ACC112 (cell line): Measurements from ENCODE around the gene SLIT3.

ENCODE experiments used
- H2AFZ ChIP-seq: fragments of 200-600 bp; sonication (generic); one replicate; pipeline ENCODE4 v1.6.0; 2017; ENCODE audit warnings: antibody characterized with exemption, low read length; ENCODE audit not compliant: unreplicated experiment
- H3K27ac ChIP-seq: fragments of 200-600 bp; sonication (generic); 2 replicates; pipeline ENCODE4 v1.5.1; 2014; ENCODE audit warnings: low read depth, mild to moderate bottlenecking, antibody characterized with exemption, low read length, moderate library complexity
- H3K27me3 ChIP-seq: fragments of 200-600 bp; sonication (generic); 2 replicates; pipeline ENCODE4 v1.6.1; 2014; ENCODE audit warnings: mild to moderate bottlenecking, antibody characterized with exemption, low read length, moderate library complexity, mixed read lengths; ENCODE audit not compliant: insufficient read depth
- H3K36me3 ChIP-seq: fragments of 200-600 bp; sonication (generic); 2 replicates; pipeline ENCODE4 v1.6.1; 2016; ENCODE audit warnings: mild to moderate bottlenecking, antibody characterized with exemption, low read length, moderate library complexity, mixed read lengths; ENCODE audit not compliant: insufficient read depth
- H3K4me1 ChIP-seq: fragments of 200-600 bp; sonication (generic); one replicate; pipeline ENCODE4 v1.6.1; 2016; ENCODE audit warnings: low read length, mixed read lengths; ENCODE audit not compliant: insufficient read depth, unreplicated experiment, control insufficient read depth
- H3K4me3 ChIP-seq: fragments of 200-600 bp; sonication (generic); 2 replicates; pipeline ENCODE4 v1.5.1; 2014; ENCODE audit warnings: mild to moderate bottlenecking, low read depth, low read length
- H3K79me2 ChIP-seq: fragments of 200-600 bp; sonication (generic); one replicate; pipeline ENCODE4 v1.6.0; 2016; ENCODE audit warnings: low read length; ENCODE audit not compliant: control insufficient read depth, unreplicated experiment, insufficient read depth

SLIT3 gene

GRCh38 chr5:169013208-169013728 lies 287.7 kb downstream of the SLIT3 start:
- no peaks in the 10 kb centered on the region for H3K79me2 ChIP-seq
- H3K36me3 ChIP-seq = no peaks in the 10 kb centered on the region
- no peak overlapping the region for H3K27ac ChIP-seq
- no peaks in the 10 kb centered on the region for H3K4me1 ChIP-seq
- no peak overlapping the region for H3K4me3 ChIP-seq
- H2AFZ ChIP-seq = no peak overlapping the region
- H3K27me3 ChIP-seq = 0 out of 2 replicates have a peak, but pooled peaks cover 4% of the 10 kb centered on the region

DNA sequence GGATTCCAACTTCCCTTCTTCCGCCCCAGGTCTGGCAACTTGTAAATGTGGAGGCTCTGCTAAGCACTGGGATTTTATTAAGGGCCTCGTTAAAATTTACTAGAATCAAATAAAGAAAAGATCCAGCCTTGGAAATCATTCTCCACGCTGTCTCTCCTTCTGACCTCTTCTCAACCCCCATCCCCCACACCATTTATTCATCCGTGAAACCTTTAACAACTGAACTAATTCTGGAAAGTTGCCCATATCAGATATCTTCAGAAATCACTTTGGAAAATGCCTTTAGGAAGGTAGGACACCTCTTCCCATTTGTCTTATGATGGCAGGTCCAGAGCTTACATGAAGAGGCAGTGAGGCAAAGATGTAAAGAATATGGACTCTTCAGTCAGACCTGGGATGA lies 288.5 kb downstream of the SLIT3 start:
- Histone ChIP-seq H3K79me2 (no peaks in the 10 kb centered on the region), H2AFZ (no peak overlapping the region), H3K4me1 (no peaks in the 10 kb centered on the region), H3K36me3 (no peaks in the 10 kb centered on the region), H3K4me3 (no peak overlapping the region), H3K27me3 (0 out of 2 replicates have a peak, but pooled peaks cover 4% of the 10 kb centered on the region), H3K27ac (no peak overlapping the region)

DNA sequence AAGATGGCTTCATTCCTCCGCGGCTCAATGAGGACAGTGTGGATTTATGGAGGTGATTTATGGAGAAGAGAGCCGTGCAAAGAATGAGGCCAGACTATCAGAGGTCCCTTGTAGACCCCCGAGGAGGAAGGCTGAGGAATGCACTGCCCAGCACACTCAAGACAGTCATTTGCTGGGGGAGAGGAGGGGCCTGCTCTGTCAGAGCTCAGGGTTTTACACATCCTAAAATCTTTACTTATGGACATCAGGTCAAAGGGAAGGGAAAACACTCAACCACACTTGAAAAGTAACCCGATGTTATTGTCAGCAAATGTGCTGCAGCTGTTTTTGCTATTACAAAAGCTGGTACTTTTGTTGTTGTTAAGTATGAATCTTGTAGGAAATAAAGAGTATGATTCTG lies 289.5 kb downstream of the SLIT3 start:
- H3K36me3 ChIP-seq = no peaks in the 10 kb centered on the region
- H3K27me3 ChIP-seq = no peaks in the 10 kb centered on the region
- H3K4me3 ChIP-seq = no peak overlapping the region
- no peaks in the 10 kb centered on the region for H3K4me1 ChIP-seq
- no peaks in the 10 kb centered on the region for H3K79me2 ChIP-seq
- no peak overlapping the region for H3K27ac ChIP-seq
- H2AFZ ChIP-seq = no peak overlapping the region

- H3K4me1 ChIP-seq = no peaks in the 10 kb centered on the region
- H3K27ac ChIP-seq = no peak overlapping the region
- H3K27me3 ChIP-seq = no peaks in the 10 kb centered on the region
- no peaks in the 10 kb centered on the region for H3K79me2 ChIP-seq
- H3K4me3 ChIP-seq = no peak overlapping the region
- no peaks in the 10 kb centered on the region for H3K36me3 ChIP-seq
- no peak overlapping the region for H2AFZ ChIP-seq
These were observed 289.9 kb downstream of the SLIT3 start for GRCh38 chr5:169011009-169011408.

GRCh38 chr5:169009123-169009522 lies 291.8 kb downstream of the SLIT3 start:
- no peak overlapping the region for H3K4me3 ChIP-seq

DNA sequence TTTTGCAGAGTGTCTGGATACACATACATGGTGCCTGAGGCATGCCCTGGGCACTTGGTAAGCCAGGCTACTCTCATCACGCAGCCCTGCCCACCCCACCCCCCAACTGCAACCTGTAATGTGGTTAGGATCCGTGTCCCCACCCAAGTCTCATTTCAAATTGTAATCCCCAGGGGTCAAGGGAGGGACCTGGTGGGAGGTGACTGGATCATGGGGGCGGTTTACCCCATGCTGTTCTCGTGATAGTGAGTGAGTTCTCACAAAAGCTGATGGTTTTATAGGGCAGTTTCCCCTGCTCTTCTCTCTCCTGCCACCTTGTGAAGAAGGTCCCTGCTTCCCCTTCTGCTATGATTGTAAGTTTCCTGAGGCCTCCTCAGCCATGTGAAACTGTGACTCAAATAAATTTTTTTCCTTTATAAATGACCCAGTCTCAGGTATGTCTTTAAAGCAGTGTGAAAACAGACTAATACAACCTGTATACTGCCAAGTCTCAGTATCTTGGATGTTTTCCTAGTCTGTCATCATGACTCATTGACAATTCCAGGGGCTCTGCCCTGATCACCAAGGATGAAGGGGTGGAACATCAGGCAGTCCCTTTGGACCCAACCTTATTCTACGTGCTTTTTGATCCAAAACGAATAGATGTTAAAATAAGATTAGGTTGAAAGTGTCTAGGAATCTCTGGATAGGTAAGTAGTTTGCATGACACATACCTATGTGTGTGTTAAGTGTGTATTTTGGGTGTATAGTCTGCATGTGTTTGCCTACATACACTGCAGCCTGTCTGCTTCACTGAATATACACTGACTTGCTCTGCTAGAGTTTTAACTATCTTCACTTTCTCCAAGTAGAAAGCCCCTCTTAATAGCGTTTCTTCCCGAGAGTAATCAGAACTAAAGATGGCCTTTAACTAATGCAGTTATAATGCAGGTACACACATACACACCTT lies 293.8 kb downstream of the SLIT3 start:
- no peaks in the 10 kb centered on the region for H3K79me2 ChIP-seq
- H3K4me3 ChIP-seq = no peak overlapping the region
- H3K4me1 ChIP-seq = no peaks in the 10 kb centered on the region
- no peak overlapping the region for H2AFZ ChIP-seq
- no peak overlapping the region for H3K27ac ChIP-seq
- no peaks in the 10 kb centered on the region for H3K27me3 ChIP-seq
- no peaks in the 10 kb centered on the region for H3K36me3 ChIP-seq

More at GRCh38 chr5:169009123-169009522, 291.8 kb downstream of the SLIT3 start:
- Histone ChIP-seq H3K27me3 (no peaks in the 10 kb centered on the region), H2AFZ (no peak overlapping the region), H3K79me2 (no peaks in the 10 kb centered on the region), H3K4me1 (no peaks in the 10 kb centered on the region), H3K27ac (no peak overlapping the region), H3K36me3 (no peaks in the 10 kb centered on the region)

- Histone ChIP-seq H3K4me1 (no peaks in the 10 kb centered on the region), H3K27me3 (no peaks in the 10 kb centered on the region), H3K4me3 (no peak overlapping the region), H3K36me3 (no peaks in the 10 kb centered on the region), H3K79me2 (no peaks in the 10 kb centered on the region), H2AFZ (no peak overlapping the region), H3K27ac (no peak overlapping the region)
These were observed 296.4 kb downstream of the SLIT3 start for GRCh38 chr5:169004551-169004950.

DNA sequence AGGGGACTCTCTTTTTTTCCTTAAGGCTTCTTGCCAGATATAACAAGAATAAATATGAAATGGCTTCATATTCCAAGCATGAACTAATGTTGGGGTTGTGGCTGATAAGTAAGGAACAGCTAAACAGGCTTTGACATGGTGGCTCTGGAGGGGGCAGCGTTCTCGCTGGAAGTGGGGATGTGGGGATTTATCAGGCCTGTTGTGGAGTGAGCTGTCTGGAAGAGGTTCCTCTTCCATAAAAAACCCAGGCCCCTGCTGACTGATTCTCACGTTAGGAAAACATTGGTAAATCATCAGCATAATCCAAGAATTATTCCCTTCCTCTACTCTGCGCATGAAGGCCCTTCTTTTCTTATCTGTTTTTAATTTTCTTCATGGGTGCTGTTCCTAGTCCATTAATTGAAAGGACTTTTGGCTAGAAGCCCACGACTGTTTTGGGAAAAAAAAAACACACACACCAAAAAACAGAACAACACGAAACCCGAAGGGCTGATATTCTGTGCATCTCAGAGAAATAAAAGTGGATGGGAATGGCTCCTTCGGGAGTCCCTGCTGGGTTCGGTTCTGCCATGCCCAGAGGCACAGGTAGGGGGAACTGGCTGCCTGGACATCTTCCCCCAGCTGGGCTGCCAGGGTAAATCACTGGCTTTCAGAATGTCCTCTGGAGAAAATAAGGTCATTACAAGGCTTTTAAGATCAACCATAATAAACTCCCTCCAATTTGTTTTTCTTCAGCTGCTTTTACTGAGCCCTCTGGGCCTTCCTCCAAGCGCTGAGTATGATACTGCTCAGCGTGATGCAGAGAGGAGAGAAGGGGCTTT lies 297.0 kb downstream of the SLIT3 start:
- Histone ChIP-seq H2AFZ (no peak overlapping the region), H3K4me3 (no peak overlapping the region), H3K36me3 (no peaks in the 10 kb centered on the region), H3K4me1 (no peaks in the 10 kb centered on the region), H3K27me3 (no peaks in the 10 kb centered on the region), H3K79me2 (no peaks in the 10 kb centered on the region), H3K27ac (no peak overlapping the region)

DNA sequence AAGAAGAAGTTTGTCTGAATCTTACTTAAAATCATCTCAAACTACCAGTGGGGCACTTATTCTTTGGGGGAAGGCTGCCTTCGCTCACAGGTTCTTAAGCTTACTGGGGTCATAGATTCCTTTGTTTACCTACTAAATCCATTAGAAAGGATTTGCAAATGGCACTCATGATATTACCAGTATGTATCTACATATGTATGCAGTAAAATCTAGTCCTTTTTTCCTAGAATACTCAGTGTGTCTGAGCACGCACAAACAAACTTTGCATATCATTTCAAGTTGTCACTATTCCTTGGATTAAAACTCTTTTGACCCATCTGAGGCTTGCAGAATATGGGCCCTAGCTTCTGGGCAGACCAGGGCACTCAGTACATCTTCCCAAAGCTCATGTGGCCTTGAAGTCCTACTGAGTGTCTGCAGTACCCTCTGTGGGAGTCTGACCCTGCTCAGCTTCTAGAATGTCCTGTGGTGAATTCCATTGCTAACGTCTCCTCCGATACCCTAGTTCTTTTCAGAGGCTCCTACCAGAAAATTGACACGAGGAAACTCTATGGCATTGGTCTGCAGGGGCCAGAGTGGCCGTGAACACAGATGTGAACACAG lies 297.9 kb downstream of the SLIT3 start:
- Histone ChIP-seq H3K36me3 (no peaks in the 10 kb centered on the region), H3K27me3 (no peaks in the 10 kb centered on the region), H3K4me1 (no peaks in the 10 kb centered on the region), H3K79me2 (no peaks in the 10 kb centered on the region), H3K4me3 (no peak overlapping the region), H3K27ac (no peak overlapping the region), H2AFZ (no peak overlapping the region)

DNA sequence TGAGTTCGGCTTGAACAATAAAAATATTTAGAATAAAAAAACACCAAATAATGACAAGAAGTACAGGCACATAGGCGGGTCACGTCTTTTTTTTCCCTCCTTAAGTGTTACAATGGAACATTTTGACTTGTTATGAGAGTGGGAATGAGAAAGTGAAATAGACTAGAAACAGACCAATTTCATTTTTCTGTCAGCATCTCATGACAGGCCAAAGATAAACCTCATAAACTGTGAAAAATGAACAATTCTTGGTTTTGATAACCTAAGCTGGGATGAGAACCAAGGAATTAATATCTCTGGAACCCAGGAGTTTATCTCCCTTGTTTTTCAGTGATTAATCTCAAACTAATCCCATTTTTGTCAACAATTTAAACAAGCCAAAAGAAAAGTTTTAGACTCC lies 299.5 kb downstream of the SLIT3 start:
- H3K79me2 ChIP-seq = no peaks in the 10 kb centered on the region
- no peak overlapping the region for H3K4me3 ChIP-seq
- no peaks in the 10 kb centered on the region for H3K4me1 ChIP-seq
- no peak overlapping the region for H2AFZ ChIP-seq
- no peak overlapping the region for H3K27ac ChIP-seq
- H3K27me3 ChIP-seq = no peaks in the 10 kb centered on the region
- no peaks in the 10 kb centered on the region for H3K36me3 ChIP-seq
